ENCODE measurements around the gene TTF1. TPM values are rescaled to one million over a fixed set of nuclear protein-coding genes. Genes with fewer than 3 reads are reported as not detected.

TTF1 gene
- total RNA-seq, 2 experiments from 2014 or later = 12.4 to 12.8 TPM

DNA sequence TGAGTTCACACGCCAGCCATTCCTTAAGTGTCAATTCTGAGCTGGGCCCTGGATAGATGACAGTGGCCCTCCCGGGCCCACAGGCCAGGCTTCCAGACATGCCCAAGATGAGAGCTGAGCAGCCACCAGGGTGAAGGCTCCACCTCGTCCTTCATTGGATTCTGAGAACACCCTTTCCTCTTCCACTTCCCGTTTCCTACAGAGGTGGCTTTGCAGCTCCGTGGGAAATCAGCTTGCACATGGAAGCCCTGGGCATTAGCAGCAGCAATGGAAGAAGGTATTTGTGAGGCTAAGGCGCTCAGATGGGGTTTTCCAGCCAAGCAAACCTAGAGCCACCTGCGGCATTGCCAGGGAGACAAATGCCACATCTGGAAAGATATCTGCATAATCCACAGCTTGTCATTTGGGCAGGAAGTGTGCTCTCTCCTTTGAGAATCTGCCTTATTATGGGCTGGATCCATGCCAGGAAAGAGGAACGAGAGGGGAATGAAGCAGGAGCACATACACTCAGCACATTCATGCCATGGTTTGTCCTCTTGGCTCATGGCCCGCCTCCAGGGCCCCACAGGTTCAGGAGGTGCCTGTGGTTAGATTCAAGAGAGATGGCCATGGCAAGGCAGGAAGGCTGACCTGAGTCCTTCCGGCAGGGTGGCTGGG lies 37.4 kb upstream of the TTF1 start:
- H3K4me1 ChIP-seq (ENCODE audit: insufficient read depth, low read length) = no peaks in the 10 kb centered on the region
- ChIA-PET CTCF (no interaction called here), POLR2A (no interaction called here)
- Mint-ChIP-seq H3K27me3 (peaks cover 72% of the 10 kb centered on the region), H3K36me3 (ENCODE audit: low read depth) (no peaks in the 10 kb centered on the region), H3K9me3 (no peaks in the 10 kb centered on the region), H3K4me3 (no peak overlapping the region), H3K27ac (no peak overlapping the region), H3K4me1 (ENCODE audit: low read depth) (no peaks in the 10 kb centered on the region)
- no peaks in the 10 kb centered on the region for H3K9me3 ChIP-seq (ENCODE audit: control insufficient read depth in 1 of 2, insufficient read depth in 1 of 2, low read length in 2 of 2)
- H3K27me3 ChIP-seq (ENCODE audit: control insufficient read depth in 1 of 2, insufficient read depth in 2 of 2, low read length in 2 of 2) = peaks cover 10 to 27% of the 10 kb centered on the region in 2 experiments
- intact Hi-C loops (cut with DNase I, micrococcal nuclease) = no loop called here
- ATAC-seq (ENCODE audit: poor library complexity) (no peak), DNase-seq (no peak)
- TF ChIP-seq, protein P1, sequence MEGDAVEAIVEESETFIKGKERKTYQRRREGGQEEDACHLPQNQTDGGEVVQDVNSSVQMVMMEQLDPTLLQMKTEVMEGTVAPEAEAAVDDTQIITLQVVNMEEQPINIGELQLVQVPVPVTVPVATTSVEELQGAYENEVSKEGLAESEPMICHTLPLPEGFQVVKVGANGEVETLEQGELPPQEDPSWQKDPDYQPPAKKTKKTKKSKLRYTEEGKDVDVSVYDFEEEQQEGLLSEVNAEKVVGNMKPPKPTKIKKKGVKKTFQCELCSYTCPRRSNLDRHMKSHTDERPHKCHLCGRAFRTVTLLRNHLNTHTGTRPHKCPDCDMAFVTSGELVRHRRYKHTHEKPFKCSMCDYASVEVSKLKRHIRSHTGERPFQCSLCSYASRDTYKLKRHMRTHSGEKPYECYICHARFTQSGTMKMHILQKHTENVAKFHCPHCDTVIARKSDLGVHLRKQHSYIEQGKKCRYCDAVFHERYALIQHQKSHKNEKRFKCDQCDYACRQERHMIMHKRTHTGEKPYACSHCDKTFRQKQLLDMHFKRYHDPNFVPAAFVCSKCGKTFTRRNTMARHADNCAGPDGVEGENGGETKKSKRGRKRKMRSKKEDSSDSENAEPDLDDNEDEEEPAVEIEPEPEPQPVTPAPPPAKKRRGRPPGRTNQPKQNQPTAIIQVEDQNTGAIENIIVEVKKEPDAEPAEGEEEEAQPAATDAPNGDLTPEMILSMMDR (IDR thresholded peaks at IDR 0.05) = no peak
- H3K4me3 ChIP-seq (ENCODE audit: low read length) = no peak overlapping the region
- H3K27ac ChIP-seq (ENCODE audit: low read depth in 1 of 2, low read length in 2 of 2) = no peak overlapping the region
- H3K36me3 ChIP-seq (ENCODE audit: insufficient read depth, low read length) = no peaks in the 10 kb centered on the region

DNA sequence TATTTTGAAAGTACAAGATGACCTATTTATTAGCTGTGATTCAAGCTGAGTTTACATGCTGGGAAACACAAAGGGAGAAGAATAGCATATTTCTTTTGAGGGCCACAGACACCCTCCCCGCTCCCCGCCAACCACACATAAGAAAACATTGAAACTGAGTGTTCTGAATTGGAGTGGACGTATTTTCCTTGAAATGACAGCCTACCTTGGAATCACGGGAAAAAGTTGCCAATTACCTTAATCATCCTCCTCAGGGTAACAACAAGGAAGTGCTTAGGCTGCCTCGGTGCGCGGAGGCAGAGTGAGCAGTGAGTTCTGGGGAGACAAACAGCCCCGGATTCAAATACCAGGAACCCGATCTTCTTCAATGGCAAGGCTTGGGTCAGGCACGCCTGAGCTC lies 34.8 kb upstream of the TTF1 start:
- H3K27me3 ChIP-seq (ENCODE audit: control insufficient read depth in 1 of 2, insufficient read depth in 2 of 2, low read length in 2 of 2) = peaks cover 8 to 27% of the 10 kb centered on the region in 2 experiments
- no peaks in the 10 kb centered on the region for H3K36me3 ChIP-seq (ENCODE audit: insufficient read depth, low read length)
- CTCF ChIA-PET = no interaction called here
- H3K27ac ChIP-seq (ENCODE audit: low read depth in 1 of 2, low read length in 2 of 2) = no peak overlapping the region
- TF ChIP-seq, protein P1 (IDR thresholded peaks at IDR 0.05) = no peak
- no peak overlapping the region for H3K4me3 ChIP-seq (ENCODE audit: low read length)
- POLR2A ChIA-PET = no interaction called here
- H3K27me3 Mint-ChIP-seq = peaks cover 65% of the 10 kb centered on the region
- H3K36me3 Mint-ChIP-seq (ENCODE audit: low read depth) = no peaks in the 10 kb centered on the region
- intact Hi-C loops (cut with DNase I, micrococcal nuclease) = no loop called here
- no peaks in the 10 kb centered on the region for H3K4me1 ChIP-seq (ENCODE audit: insufficient read depth, low read length)
- no peak for ATAC-seq (ENCODE audit: poor library complexity)
- no peak overlapping the region for H3K4me3 Mint-ChIP-seq
- H3K27ac Mint-ChIP-seq = no peak overlapping the region
- H3K9me3 Mint-ChIP-seq = no peaks in the 10 kb centered on the region
- no peaks in the 10 kb centered on the region for H3K9me3 ChIP-seq (ENCODE audit: control insufficient read depth in 1 of 2, insufficient read depth in 1 of 2, low read length in 2 of 2)
- no peak for DNase-seq
- no peaks in the 10 kb centered on the region for H3K4me1 Mint-ChIP-seq (ENCODE audit: low read depth)

DNA sequence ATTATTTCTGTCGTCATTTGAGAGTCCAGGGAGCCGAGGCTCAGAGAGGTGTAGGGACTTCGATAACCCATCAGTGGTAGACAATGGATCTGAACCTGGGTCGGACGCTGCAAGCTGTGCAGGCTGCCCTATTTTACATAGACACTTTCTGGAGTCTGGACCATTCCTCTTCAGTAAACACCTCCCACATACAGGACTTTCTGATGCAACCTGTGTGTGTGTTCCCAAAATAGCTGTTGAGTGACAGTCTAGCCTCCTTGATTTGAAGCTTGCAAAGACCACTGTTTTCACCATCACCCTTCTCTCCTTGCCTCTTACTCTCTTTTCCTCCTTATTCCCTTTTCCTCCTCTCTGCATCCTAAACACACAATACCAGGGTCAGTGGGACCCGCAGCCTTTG lies 34.1 kb upstream of the TTF1 start:
- TF ChIP-seq, protein P1 (IDR thresholded peaks at IDR 0.05) = no peak
- H3K4me1 Mint-ChIP-seq (ENCODE audit: low read depth) = no peaks in the 10 kb centered on the region
- DNase-seq (no peak), ATAC-seq (ENCODE audit: poor library complexity) (no peak)
- H3K4me3 Mint-ChIP-seq = no peak overlapping the region
- H3K27ac Mint-ChIP-seq = no peak overlapping the region
- ChIA-PET POLR2A (no interaction called here), CTCF (no interaction called here)
- H3K27me3 Mint-ChIP-seq = peaks cover 66% of the 10 kb centered on the region
- Histone ChIP-seq H3K27ac (ENCODE audit: low read depth in 1 of 2, low read length in 2 of 2) (no peak overlapping the region), H3K9me3 (ENCODE audit: control insufficient read depth in 1 of 2, insufficient read depth in 1 of 2, low read length in 2 of 2) (no peaks in the 10 kb centered on the region), H3K36me3 (ENCODE audit: insufficient read depth, low read length) (no peaks in the 10 kb centered on the region), H3K4me3 (ENCODE audit: low read length) (no peak overlapping the region), H3K4me1 (ENCODE audit: insufficient read depth, low read length) (no peaks in the 10 kb centered on the region), H3K27me3 (ENCODE audit: control insufficient read depth in 1 of 2, insufficient read depth in 2 of 2, low read length in 2 of 2) (peaks cover 6 to 27% of the 10 kb centered on the region in 2 experiments)
- intact Hi-C loops (cut with DNase I, micrococcal nuclease) = no loop called here
- H3K36me3 Mint-ChIP-seq (ENCODE audit: low read depth) = no peaks in the 10 kb centered on the region
- H3K9me3 Mint-ChIP-seq = no peaks in the 10 kb centered on the region
